SK-N-SH (cell line): Measurements from ENCODE around the gene PTBP2.

Experiments used
- RFX5 ChIP-seq: IDR thresholded peaks from 2 replicates; pipeline ENCODE4 v1.6.1; 2012; ENCODE audit warnings: mild to moderate bottlenecking, improper control_type of control experiment, low read length
- USF1 ChIP-seq: IDR thresholded peaks from 2 replicates; pipeline ENCODE4 v1.4.0; 2012; ENCODE audit warnings: low read depth, borderline replicate concordance

GRCh38 chr1:96713649-96714048 is 7.9 kb upstream of the PTBP2 start:
- TF ChIP-seq USF1 = no peak
- no peak for TF ChIP-seq RFX5
